ENCODE results near the gene SLC16A4. TPM values are rescaled to one million over a fixed set of nuclear protein-coding genes. Genes with fewer than 3 reads are reported as not detected.

The SLC16A4 gene
- total RNA-seq, 1 experiment from 2014 or later, result 0.46 TPM

DNA sequence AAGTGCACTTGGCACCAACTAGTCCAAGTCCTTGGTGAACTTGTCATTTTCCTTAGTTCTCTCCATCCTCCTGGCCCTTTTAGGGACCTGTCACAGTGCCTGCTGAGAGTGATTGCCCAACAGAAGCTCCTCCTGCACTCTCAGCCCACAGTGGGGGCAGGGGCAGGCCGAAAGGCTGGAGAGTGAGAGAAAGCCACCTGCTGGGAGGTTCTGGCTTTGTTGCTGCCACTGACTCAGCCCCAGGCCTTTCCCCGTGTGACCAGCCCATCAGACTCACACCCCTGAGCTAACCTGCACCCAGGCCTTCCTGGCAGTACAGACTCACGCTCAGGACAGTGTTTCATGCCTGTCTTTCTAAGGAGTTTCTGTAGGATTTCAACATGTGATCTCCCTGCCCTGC is 43.0 kb upstream of the SLC16A4 start:
- Histone ChIP-seq H3K27me3 (ENCODE audit: control insufficient read depth, insufficient read depth, low read length) (peaks cover 4% of the 10 kb centered on the region; the same call in 1 of the 2 replicates), H3K9me3 (ENCODE audit: control insufficient read depth, insufficient read depth, low read depth, low read length) (no peaks in the 10 kb centered on the region), H3K27ac (ENCODE audit: low read length) (no peak overlapping the region), H3K4me1 (ENCODE audit: control insufficient read depth, insufficient read depth, low read length) (no peaks in the 10 kb centered on the region; the same call in 1 of the 2 replicates), H3K36me3 (ENCODE audit: control insufficient read depth, insufficient read depth, low read length) (no peaks in the 10 kb centered on the region), H3K4me3 (ENCODE audit: low read depth in 2 of 2, low read length in 2 of 2) (no peak overlapping the region)
- peak; percentile 79 for ATAC-seq
- in situ Hi-C loops (cut with HindIII; ENCODE audit: low pct_unique_long_range_greater_than_20kb, low sequenced_read_pairs) (no loop called here), intact Hi-C loops (cut with micrococcal nuclease; ENCODE audit: unreplicated experiment) (no loop called here)
- CTCF ChIA-PET, result no interaction called here
- no peak for DNase-seq (ENCODE audit: low read depth, low spot score)
- no TSS peak for BruUV-seq (replicated peaks)
- POLR2A ChIA-PET, result no interaction called here
- TF ChIP-seq TCF7L2 (IDR thresholded peaks at IDR 0.05; ENCODE audit: low read depth, low read length) (no peak), POLR2AphosphoS5 (IDR thresholded peaks at IDR 0.05; ENCODE audit: low read depth, low read length) (no peak), CTCF (IDR thresholded peaks at IDR 0.05) (no peak), REST (IDR thresholded peaks at IDR 0.05; ENCODE audit: insufficient read depth in 1 of 2, low read depth in 2 of 2, low read length in 1 of 2) (no peak), SIN3A (IDR thresholded peaks at IDR 0.05; ENCODE audit: borderline replicate concordance, insufficient read depth, low read depth, low read length) (no peak)

GRCh38 chr1:110433213-110433612 is 42.4 kb upstream of the SLC16A4 start:
- ChIA-PET CTCF (no interaction called here), POLR2A (no interaction called here)
- no TSS peak for BruUV-seq (replicated peaks)
- Histone ChIP-seq H3K36me3 (ENCODE audit: control insufficient read depth, insufficient read depth, low read length) (no peaks in the 10 kb centered on the region), H3K27me3 (ENCODE audit: control insufficient read depth, insufficient read depth, low read length) (peaks cover 4% of the 10 kb centered on the region; the same call in 1 of the 2 replicates), H3K4me1 (ENCODE audit: control insufficient read depth, insufficient read depth, low read length) (no peaks in the 10 kb centered on the region; the same call in 1 of the 2 replicates), H3K4me3 (ENCODE audit: low read depth in 2 of 2, low read length in 2 of 2) (no peak overlapping the region), H3K9me3 (ENCODE audit: control insufficient read depth, insufficient read depth, low read depth, low read length) (no peaks in the 10 kb centered on the region), H3K27ac (ENCODE audit: low read length) (no peak overlapping the region)
- no peak for ATAC-seq
- intact Hi-C loops (cut with micrococcal nuclease; ENCODE audit: unreplicated experiment) (no loop called here), in situ Hi-C loops (cut with HindIII; ENCODE audit: low pct_unique_long_range_greater_than_20kb, low sequenced_read_pairs) (no loop called here)
- TF ChIP-seq POLR2AphosphoS5 (IDR thresholded peaks at IDR 0.05; ENCODE audit: low read depth, low read length) (no peak), CTCF (IDR thresholded peaks at IDR 0.05) (no peak), REST (IDR thresholded peaks at IDR 0.05; ENCODE audit: insufficient read depth in 1 of 2, low read depth in 2 of 2, low read length in 1 of 2) (no peak), SIN3A (IDR thresholded peaks at IDR 0.05; ENCODE audit: borderline replicate concordance, insufficient read depth, low read depth, low read length) (no peak), TCF7L2 (IDR thresholded peaks at IDR 0.05; ENCODE audit: low read depth, low read length) (no peak)
- DNase-seq (ENCODE audit: low read depth, low spot score), result no peak
